OCI-LY7 (cell line): Measurements from ENCODE around the gene PROKR2. TPM values are rescaled to one million over a fixed set of nuclear protein-coding genes. Genes with fewer than 3 reads are reported as not detected.
A peak's percentile ranks its signal among the peaks of the same experiment; 100 is the strongest.

Experiments used
- BruUV-seq: library from RNA; stranded (reverse); fragments of 400-500 nt; replicated peaks from 2 replicates; lab custom pipeline; 2021; lab: Mats Ljungman, UMichigan
- CTCF ChIA-PET: fragments of 300-600 bp; sonication (Branson Sonifier 250); formaldehyde crosslinking; loops from one replicate; lab custom pipeline; 2022; ENCODE audit warnings: antibody characterized with exemption; ENCODE audit not compliant: unreplicated experiment; lab: Charles Lee
- POLR2A ChIA-PET: fragments of 300-600 bp; sonication (Branson Sonifier 250); formaldehyde crosslinking; loops from one replicate; lab custom pipeline; 2022; ENCODE audit warnings: antibody characterized with exemption; lab: Charles Lee
- DNase-seq: peaks from one replicate; pipeline ENCODE4 v3.0.0-alpha.2; 2015; ENCODE audit warnings: low spot score
- H2AFZ ChIP-seq: fragments of 200-600 bp; sonication (generic), shearing (Covaris generic); 2 replicates; pipeline ENCODE4 v1.6.1; 2014; ENCODE audit warnings: mild to moderate bottlenecking, antibody characterized with exemption, low read length, moderate library complexity
- H3K27ac ChIP-seq: fragments of 200-600 bp; sonication (generic); 2 replicates; pipeline ENCODE4 v1.5.1; 2014; ENCODE audit warnings: mixed run types, low read depth, mild to moderate bottlenecking, moderate library complexity, low read length, inconsistent platforms; ENCODE audit not compliant: poor library complexity, severe bottlenecking
- H3K36me3 ChIP-seq: fragments of 200-600 bp; sonication (generic); 2 replicates; pipeline ENCODE4 v1.6.1; 2014; ENCODE audit warnings: mild to moderate bottlenecking, antibody characterized with exemption, low read length, moderate library complexity, mixed read lengths; ENCODE audit not compliant: insufficient read depth
- H3K4me1 ChIP-seq: fragments of 200-600 bp; sonication (generic); 2 replicates; pipeline ENCODE4 v1.5.1; 2014; ENCODE audit warnings: mild to moderate bottlenecking, low read length; ENCODE audit not compliant: insufficient read depth, poor library complexity, severe bottlenecking
- H3K4me2 ChIP-seq: fragments of 200-600 bp; sonication (generic); 2 replicates; pipeline ENCODE4 v1.6.1; 2014; ENCODE audit warnings: mild to moderate bottlenecking, low read length
- H3K4me3 ChIP-seq: fragments of 200-600 bp; sonication (generic); 2 replicates; pipeline ENCODE4 v1.5.1; 2014; ENCODE audit warnings: mild to moderate bottlenecking, low read depth, low read length; ENCODE audit not compliant: poor library complexity, severe bottlenecking
- H3K79me2 ChIP-seq: fragments of 200-600 bp; sonication (generic); 2 replicates; pipeline ENCODE4 v1.6.1; 2016; ENCODE audit warnings: low read depth, mild to moderate bottlenecking, low read length, moderate library complexity, mixed read lengths; ENCODE audit not compliant: insufficient read depth
- H3K9me2 ChIP-seq: fragments of 200-600 bp; sonication (generic); 2 replicates; pipeline ENCODE4 v1.6.1; 2016; ENCODE audit warnings: mild to moderate bottlenecking, low read length, mixed read lengths; ENCODE audit not compliant: insufficient read depth
- H3K9me3 ChIP-seq: fragments of 200-600 bp; sonication (generic); 2 replicates; pipeline ENCODE4 v1.6.1; 2014; ENCODE audit warnings: mild to moderate bottlenecking, mixed run types, low read length, mixed read lengths
- H4K20me1 ChIP-seq: fragments of 200-600 bp; sonication (generic); 2 replicates; pipeline ENCODE4 v1.6.1; 2014; ENCODE audit warnings: mild to moderate bottlenecking, antibody characterized with exemption, low read length, moderate library complexity, mixed read lengths; ENCODE audit not compliant: insufficient read depth
- EZH2phosphoT487 ChIP-seq: fragments of 200-600 bp; sonication (generic); IDR thresholded peaks from 2 replicates; pipeline ENCODE4 v1.6.1; 2018; ENCODE audit warnings: low read depth, borderline replicate concordance, mild to moderate bottlenecking, mixed run types, antibody characterized with exemption, low read length, moderate library complexity, mixed read lengths
- intact Hi-C: fragments of 100-400 bp; cut with micrococcal nuclease; formaldehyde crosslinking; loops from one replicate; pipeline ENCODE4 v1.10.0; 2022; ENCODE audit not compliant: unreplicated experiment
- small RNA-seq: library from RNA; depleted of rRNA; stranded (forward); fragments of <200 nt; gene quantifications from one replicate; pipeline ENCODE3, GENCODE V24; 2014
- total RNA-seq, 2 experiments: library from RNA; depleted of rRNA in 1 of 2; stranded (reverse); fragments of >200 nt in 1 of 2; shearing (Covaris generic) in 1 of 2; gene quantifications; 2 replicates each; pipeline ENCODE4 v1.2.3, GENCODE V29; 2014 to 2022
- TF ChIP-seq, protein P1 (sequence below): fragments of 200-600 bp; sonication (generic); conservative IDR thresholded peaks from 2 replicates; pipeline ENCODE4 v1.5.1; 2014; ENCODE audit warnings: mild to moderate bottlenecking, antibody characterized with exemption, low read length, moderate library complexity, mixed read lengths

The PROKR2 gene
- total RNA-seq, 2 experiments from 2014 or later: not detected

DNA sequence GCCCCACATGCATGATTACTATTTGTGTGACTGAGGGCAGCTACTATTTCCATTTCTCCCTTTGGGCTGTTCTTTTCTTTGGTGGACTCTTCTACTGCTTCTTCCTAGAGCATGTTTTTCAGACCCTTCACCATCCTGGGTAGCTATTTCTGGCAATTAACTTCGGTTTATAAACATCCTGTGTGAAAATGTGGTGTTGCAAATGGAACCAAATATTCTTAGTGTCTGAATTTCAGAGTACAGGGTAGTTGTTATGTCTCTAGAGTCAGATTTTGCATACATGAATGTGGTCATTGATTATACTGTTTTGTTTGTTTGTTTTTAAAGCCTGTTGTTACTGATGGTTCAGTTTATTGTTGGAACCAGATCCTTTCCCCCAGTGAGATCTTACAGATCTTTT lies 49.7 kb downstream of the PROKR2 start:
- CTCF ChIA-PET: no interaction called here
- Histone ChIP-seq H3K9me2 (no peaks in the 10 kb centered on the region), H3K4me3 (no peak overlapping the region), H3K9me3 (no peaks in the 10 kb centered on the region), H2AFZ (no peak overlapping the region), H3K36me3 (no peaks in the 10 kb centered on the region), H3K4me1 (no peaks in the 10 kb centered on the region), H4K20me1 (no peaks in the 10 kb centered on the region), H3K79me2 (no peaks in the 10 kb centered on the region), H3K27ac (no peak overlapping the region), H3K4me2 (no peak overlapping the region)
- DNase-seq: no peak
- intact Hi-C loops: no loop called here
- TF ChIP-seq EZH2phosphoT487: no peak
- TF ChIP-seq, protein P1, sequence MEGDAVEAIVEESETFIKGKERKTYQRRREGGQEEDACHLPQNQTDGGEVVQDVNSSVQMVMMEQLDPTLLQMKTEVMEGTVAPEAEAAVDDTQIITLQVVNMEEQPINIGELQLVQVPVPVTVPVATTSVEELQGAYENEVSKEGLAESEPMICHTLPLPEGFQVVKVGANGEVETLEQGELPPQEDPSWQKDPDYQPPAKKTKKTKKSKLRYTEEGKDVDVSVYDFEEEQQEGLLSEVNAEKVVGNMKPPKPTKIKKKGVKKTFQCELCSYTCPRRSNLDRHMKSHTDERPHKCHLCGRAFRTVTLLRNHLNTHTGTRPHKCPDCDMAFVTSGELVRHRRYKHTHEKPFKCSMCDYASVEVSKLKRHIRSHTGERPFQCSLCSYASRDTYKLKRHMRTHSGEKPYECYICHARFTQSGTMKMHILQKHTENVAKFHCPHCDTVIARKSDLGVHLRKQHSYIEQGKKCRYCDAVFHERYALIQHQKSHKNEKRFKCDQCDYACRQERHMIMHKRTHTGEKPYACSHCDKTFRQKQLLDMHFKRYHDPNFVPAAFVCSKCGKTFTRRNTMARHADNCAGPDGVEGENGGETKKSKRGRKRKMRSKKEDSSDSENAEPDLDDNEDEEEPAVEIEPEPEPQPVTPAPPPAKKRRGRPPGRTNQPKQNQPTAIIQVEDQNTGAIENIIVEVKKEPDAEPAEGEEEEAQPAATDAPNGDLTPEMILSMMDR: no peak
- POLR2A ChIA-PET: no interaction called here
- BruUV-seq: no TSS peak

Small RNA genes lying within 50 kb of the gene (small RNA-seq; reads per million reads assigned to genes)
- 0.52 reads per million, percentile 7 among the genes with 10 or more reads in this experiment for gene RNA5-8SP7

Other genes starting within 250 kb of the PROKR2 start
- 114 and 138 TPM in 2 replicates for gene TMEM230, start 203.9 kb downstream of the PROKR2 start, total RNA-seq (2014; rRNA removed; shearing (Covaris generic))
- gene TMEM230, start 203.9 kb downstream of the PROKR2 start, total RNA-seq (2022): 81.1 and 90.5 TPM in 2 replicates
- gene PCNA, start 197.0 kb downstream of the PROKR2 start, total RNA-seq (2014; rRNA removed; shearing (Covaris generic)): 499 and 567 TPM in 2 replicates
- gene PCNA, start 197.0 kb downstream of the PROKR2 start, total RNA-seq (2022): 470 and 513 TPM in 2 replicates
- gene CDS2, start 189.9 kb downstream of the PROKR2 start, total RNA-seq (2014; rRNA removed; shearing (Covaris generic)): 16.5 and 16.6 TPM in 2 replicates
- 42.8 and 46.1 TPM in 2 replicates for gene CDS2, start 189.9 kb downstream of the PROKR2 start, total RNA-seq (2022)